Bronchial smooth muscle cell (primary cell): Measurements from ENCODE around the gene XRN2. TPM values are rescaled to one million over a fixed set of nuclear protein-coding genes. Genes with fewer than 3 reads are reported as not detected.

Experiments
- total RNA-seq: library from RNA; depleted of rRNA; stranded (reverse); fragments of >200 nt; gene quantifications from 2 replicates; pipeline ENCODE4 v1.2.1, GENCODE V29; 2014

The XRN2 gene
- total RNA-seq: 79.1 and 85.6 TPM in 2 replicates

GRCh38 chr20:21303061-21303871 lies at the start of gene XRN2:
XRN2 (plus strand) TSS chr20:21303331; CDS start chr20:21303399, 68 bp downstream.

DNA sequence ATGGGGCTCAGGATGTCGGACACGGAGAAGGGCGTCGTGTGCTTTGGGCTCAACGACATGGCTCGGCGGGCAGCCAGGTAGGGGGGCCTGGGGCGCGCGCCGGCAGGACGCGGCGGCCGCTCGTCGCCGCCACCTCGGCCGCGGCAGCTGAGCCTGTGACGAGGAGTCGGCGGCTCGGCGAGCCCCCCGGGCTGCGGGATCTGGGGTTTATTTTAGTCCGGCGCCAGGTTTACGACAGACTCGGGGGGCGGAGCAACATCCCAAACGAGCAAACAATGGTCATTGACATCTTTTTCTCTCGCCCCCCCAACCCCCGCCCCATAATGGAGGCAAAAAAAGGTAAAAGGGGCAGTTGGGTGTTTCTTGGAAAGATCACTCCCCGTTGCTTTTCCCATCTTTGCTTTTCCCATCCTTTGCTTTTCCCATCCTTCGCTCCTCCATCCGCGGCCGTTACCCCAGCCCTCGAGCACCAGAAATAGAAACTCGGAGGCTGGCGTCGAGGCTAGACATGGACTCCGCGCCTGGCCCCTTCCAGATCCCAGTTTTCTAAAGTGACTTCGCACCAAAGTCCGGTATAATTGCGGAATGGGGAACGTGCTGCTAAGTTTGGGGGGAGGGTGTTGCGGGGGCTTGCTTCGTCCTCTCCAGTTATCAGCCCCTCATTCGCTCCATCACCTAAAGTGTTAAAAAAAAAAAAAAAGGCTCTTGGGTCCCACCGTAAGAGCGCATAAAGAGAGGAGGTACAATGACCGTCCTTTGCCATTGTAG lies 94.4 kb downstream of the XRN2 start, which contains the start of gene NKX2-4:
Gene NKX2-4 (minus strand): TSS at position 186 of the 768 bp plus-strand sequence. CDS start 127 bp downstream, at position 59.

Other genes with a start within 250 kb of the XRN2 start
- not detected in 2 replicates for gene LINC00237, start 197.0 kb upstream of the XRN2 start, total RNA-seq
- 12.3 and 31.4 TPM in 2 replicates for gene KIZ, start 177.2 kb upstream of the XRN2 start, total RNA-seq
- gene NKX2-4, start 94.2 kb downstream of the XRN2 start, total RNA-seq: not detected in 2 replicates
- under 0.01 TPM in 1 of 2 replicates, not detected in the other for gene NKX2-2, start 210.7 kb downstream of the XRN2 start, total RNA-seq